ENCODE measurements around the gene CADPS2. TPM values are rescaled to one million over a fixed set of nuclear protein-coding genes. Genes with fewer than 3 reads are reported as not detected.

CADPS2 gene
- total RNA-seq, 2 experiments from 2014 or later, result not detected

DNA sequence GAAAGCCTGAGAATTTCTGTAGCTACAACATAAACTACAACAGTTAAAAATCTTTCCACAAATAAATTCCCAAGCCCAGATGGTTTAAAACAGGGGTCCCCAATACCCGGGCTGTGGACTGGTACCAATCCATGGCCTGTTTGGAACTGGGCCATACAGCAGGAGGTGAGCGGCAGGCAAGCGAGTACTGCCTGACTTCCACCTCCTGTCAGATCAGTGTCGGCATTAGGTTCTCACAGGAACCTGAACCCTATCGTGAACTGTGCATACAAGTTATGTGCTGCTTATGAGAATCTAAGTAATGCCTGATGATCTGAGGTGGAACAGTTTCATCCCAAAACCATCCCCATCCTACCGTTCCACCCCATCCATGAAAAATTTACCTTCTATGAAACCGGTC lies 421.0 kb downstream of the CADPS2 start:
- Histone ChIP-seq H3K9me3 (ENCODE audit: low read length) (no peaks in the 10 kb centered on the region), H4K20me1 (ENCODE audit: insufficient read depth, low read length) (no peaks in the 10 kb centered on the region), H3K4me3 (ENCODE audit: low read depth, low read length, poor library complexity, severe bottlenecking) (no peak overlapping the region), H3K4me1 (ENCODE audit: insufficient read depth, low read length, poor library complexity, severe bottlenecking) (no peaks in the 10 kb centered on the region), H3K9me2 (ENCODE audit: insufficient read depth, low read length) (no peaks in the 10 kb centered on the region), H3K27ac (ENCODE audit: low read depth, low read length, poor library complexity, severe bottlenecking) (no peak overlapping the region), H3K79me2 (ENCODE audit: insufficient read depth, low read depth, low read length) (no peaks in the 10 kb centered on the region), H2AFZ (ENCODE audit: low read length) (no peak overlapping the region), H3K4me2 (ENCODE audit: low read length) (no peak overlapping the region), H3K36me3 (ENCODE audit: insufficient read depth, low read length) (no peaks in the 10 kb centered on the region)
- TF ChIP-seq, protein P1, sequence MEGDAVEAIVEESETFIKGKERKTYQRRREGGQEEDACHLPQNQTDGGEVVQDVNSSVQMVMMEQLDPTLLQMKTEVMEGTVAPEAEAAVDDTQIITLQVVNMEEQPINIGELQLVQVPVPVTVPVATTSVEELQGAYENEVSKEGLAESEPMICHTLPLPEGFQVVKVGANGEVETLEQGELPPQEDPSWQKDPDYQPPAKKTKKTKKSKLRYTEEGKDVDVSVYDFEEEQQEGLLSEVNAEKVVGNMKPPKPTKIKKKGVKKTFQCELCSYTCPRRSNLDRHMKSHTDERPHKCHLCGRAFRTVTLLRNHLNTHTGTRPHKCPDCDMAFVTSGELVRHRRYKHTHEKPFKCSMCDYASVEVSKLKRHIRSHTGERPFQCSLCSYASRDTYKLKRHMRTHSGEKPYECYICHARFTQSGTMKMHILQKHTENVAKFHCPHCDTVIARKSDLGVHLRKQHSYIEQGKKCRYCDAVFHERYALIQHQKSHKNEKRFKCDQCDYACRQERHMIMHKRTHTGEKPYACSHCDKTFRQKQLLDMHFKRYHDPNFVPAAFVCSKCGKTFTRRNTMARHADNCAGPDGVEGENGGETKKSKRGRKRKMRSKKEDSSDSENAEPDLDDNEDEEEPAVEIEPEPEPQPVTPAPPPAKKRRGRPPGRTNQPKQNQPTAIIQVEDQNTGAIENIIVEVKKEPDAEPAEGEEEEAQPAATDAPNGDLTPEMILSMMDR (conservative IDR thresholded peaks at IDR 0.05; ENCODE audit: low read length), result no peak
- no peak for TF ChIP-seq EZH2phosphoT487 (IDR thresholded peaks at IDR 0.05; ENCODE audit: borderline replicate concordance, low read depth, low read length)
- CTCF ChIA-PET (ENCODE audit: unreplicated experiment), result no interaction called here
- POLR2A ChIA-PET, result no interaction called here
- no peak for DNase-seq (ENCODE audit: low spot score)
- intact Hi-C loops (cut with micrococcal nuclease; ENCODE audit: unreplicated experiment), result no loop called here
- no TSS peak for BruUV-seq (replicated peaks)

DNA sequence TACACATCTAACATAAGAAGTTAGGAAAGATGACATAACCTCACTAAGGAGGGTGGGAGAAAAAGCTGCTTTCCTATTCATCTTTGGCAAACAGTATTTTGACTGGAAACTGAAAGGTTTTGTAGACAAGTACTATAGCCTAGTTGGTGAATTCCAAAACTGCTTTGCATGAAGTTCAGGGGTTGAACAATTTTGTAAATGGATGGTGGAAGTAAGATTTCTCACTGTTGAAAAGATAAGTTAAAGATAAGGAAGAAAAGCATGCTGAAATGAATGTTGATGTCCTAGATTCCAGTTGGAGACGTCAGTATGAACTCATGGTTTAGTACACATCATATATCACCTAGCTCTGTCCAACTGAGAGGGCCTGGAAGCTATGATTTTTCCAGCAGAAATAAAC lies 422.6 kb downstream of the CADPS2 start:
- Histone ChIP-seq H3K36me3 (ENCODE audit: insufficient read depth, low read length) (no peaks in the 10 kb centered on the region), H3K9me2 (ENCODE audit: insufficient read depth, low read length) (no peaks in the 10 kb centered on the region), H3K4me1 (ENCODE audit: insufficient read depth, low read length, poor library complexity, severe bottlenecking) (no peaks in the 10 kb centered on the region), H3K79me2 (ENCODE audit: insufficient read depth, low read depth, low read length) (no peaks in the 10 kb centered on the region), H3K27ac (ENCODE audit: low read depth, low read length, poor library complexity, severe bottlenecking) (no peak overlapping the region), H2AFZ (ENCODE audit: low read length) (no peak overlapping the region), H4K20me1 (ENCODE audit: insufficient read depth, low read length) (no peaks in the 10 kb centered on the region), H3K4me2 (ENCODE audit: low read length) (no peak overlapping the region), H3K4me3 (ENCODE audit: low read depth, low read length, poor library complexity, severe bottlenecking) (no peak overlapping the region), H3K9me3 (ENCODE audit: low read length) (no peaks in the 10 kb centered on the region)
- BruUV-seq (replicated peaks), result no TSS peak
- intact Hi-C loops (cut with micrococcal nuclease; ENCODE audit: unreplicated experiment), result no loop called here
- CTCF ChIA-PET (ENCODE audit: unreplicated experiment), result no interaction called here
- POLR2A ChIA-PET, result interaction anchor here (0.8 kb wide), 1 partner anchor 9 kb away, joined by 3 read pairs; no protein-coding TSS in a partner anchor
- no peak for TF ChIP-seq EZH2phosphoT487 (IDR thresholded peaks at IDR 0.05; ENCODE audit: borderline replicate concordance, low read depth, low read length)
- TF ChIP-seq, protein P1 (conservative IDR thresholded peaks at IDR 0.05; ENCODE audit: low read length), result no peak
- no peak for DNase-seq (ENCODE audit: low spot score)

DNA sequence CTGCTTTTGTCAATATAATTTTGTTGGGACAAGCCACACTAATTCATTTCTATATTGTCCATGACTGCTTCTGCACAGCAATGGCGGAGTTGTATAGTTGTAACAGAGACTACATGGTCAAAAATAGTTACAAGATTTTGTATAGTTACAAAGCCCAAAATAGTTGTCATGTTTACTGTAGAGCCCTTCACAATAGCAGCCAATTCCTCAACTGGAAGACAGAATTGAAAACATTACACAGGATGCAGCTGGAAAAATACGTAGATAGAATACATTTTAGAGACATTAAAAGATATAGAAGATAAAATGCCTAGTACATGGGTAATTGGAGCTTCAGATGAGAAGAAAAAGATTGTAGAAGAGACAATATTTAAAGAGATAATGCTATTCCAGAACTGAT lies 425.3 kb downstream of the CADPS2 start:
- no peak for DNase-seq (ENCODE audit: low spot score)
- ChIA-PET POLR2A (no interaction called here), CTCF (ENCODE audit: unreplicated experiment) (no interaction called here)
- H2AFZ ChIP-seq (ENCODE audit: low read length), result no peak overlapping the region
- intact Hi-C loops (cut with micrococcal nuclease; ENCODE audit: unreplicated experiment), result no loop called here
- H3K4me2 ChIP-seq (ENCODE audit: low read length), result no peak overlapping the region
- BruUV-seq (replicated peaks), result no TSS peak
- no peaks in the 10 kb centered on the region for H3K79me2 ChIP-seq (ENCODE audit: insufficient read depth, low read depth, low read length)
- no peaks in the 10 kb centered on the region for H3K4me1 ChIP-seq (ENCODE audit: insufficient read depth, low read length, poor library complexity, severe bottlenecking)
- H3K9me3 ChIP-seq (ENCODE audit: low read length), result no peaks in the 10 kb centered on the region
- no peak overlapping the region for H3K27ac ChIP-seq (ENCODE audit: low read depth, low read length, poor library complexity, severe bottlenecking)
- TF ChIP-seq, protein P1 (conservative IDR thresholded peaks at IDR 0.05; ENCODE audit: low read length), result no peak
- TF ChIP-seq EZH2phosphoT487 (IDR thresholded peaks at IDR 0.05; ENCODE audit: borderline replicate concordance, low read depth, low read length), result no peak
- no peaks in the 10 kb centered on the region for H4K20me1 ChIP-seq (ENCODE audit: insufficient read depth, low read length)
- H3K4me3 ChIP-seq (ENCODE audit: low read depth, low read length, poor library complexity, severe bottlenecking), result no peak overlapping the region
- H3K36me3 ChIP-seq (ENCODE audit: insufficient read depth, low read length), result no peaks in the 10 kb centered on the region
- no peaks in the 10 kb centered on the region for H3K9me2 ChIP-seq (ENCODE audit: insufficient read depth, low read length)
